Neural progenitor cell (in vitro differentiated cells): ENCODE results near the gene SBF1. TPM values are rescaled to one million over a fixed set of nuclear protein-coding genes. Genes with fewer than 3 reads are reported as not detected.

Experiments used
- DNase-seq: peaks from one replicate; pipeline ENCODE4 v3.0.0-alpha.2; 2016; ENCODE audit warnings: low spot score
- H2AFZ ChIP-seq: fragments of 200-600 bp; sonication (generic); replicated peaks from 2 replicates; pipeline ENCODE4 v1.6.1; 2016; ENCODE audit warnings: antibody characterized with exemption
- H3F3A ChIP-seq: fragments of 200-600 bp; sonication (generic); 2 replicates; pipeline ENCODE4 v1.6.1; 2016; ENCODE audit warnings: antibody characterized with exemption, low read depth
- H3K27ac ChIP-seq: fragments of 200-600 bp; sonication (generic); 2 replicates; pipeline ENCODE4 v1.5.1; 2016; ENCODE audit warnings: mild to moderate bottlenecking
- H3K27me3 ChIP-seq: fragments of 200-600 bp; sonication (generic); 2 replicates; pipeline ENCODE4 v1.6.1; 2016; ENCODE audit warnings: mild to moderate bottlenecking, moderate library complexity
- H3K36me3 ChIP-seq: fragments of 200-600 bp; sonication (generic); 2 replicates; pipeline ENCODE4 v1.5.1; 2016
- H3K4me1 ChIP-seq: fragments of 200-600 bp; sonication (generic); 2 replicates; pipeline ENCODE4 v1.6.1; 2016; ENCODE audit warnings: mixed run types
- H3K4me2 ChIP-seq: fragments of 200-600 bp; sonication (generic); 2 replicates; pipeline ENCODE4 v1.6.1; 2016
- H3K4me3 ChIP-seq: fragments of 200-600 bp; sonication (generic); 2 replicates; pipeline ENCODE4 v1.5.1; 2016
- H3K79me2 ChIP-seq: fragments of 200-600 bp; sonication (generic); 2 replicates; pipeline ENCODE4 v1.6.1; 2016; ENCODE audit warnings: low read depth
- H3K9ac ChIP-seq: fragments of 200-600 bp; sonication (generic); 2 replicates; pipeline ENCODE4 v1.6.1; 2016
- H3K9me3 ChIP-seq: fragments of 200-600 bp; sonication (generic); 2 replicates; pipeline ENCODE4 v1.5.1; 2016; ENCODE audit warnings: low read depth
- H4K20me1 ChIP-seq: fragments of 200-600 bp; sonication (generic); 2 replicates; pipeline ENCODE4 v1.6.1; 2016; ENCODE audit warnings: low read depth
- H3K27ac Mint-ChIP-seq: 3 replicates; pipeline ENCODE4 v1.8.0; 2021; ENCODE audit warnings: mixed read lengths
- H3K27me3 Mint-ChIP-seq: 2 replicates; pipeline ENCODE4 v1.8.0; 2022; ENCODE audit warnings: low read depth, mild to moderate bottlenecking, inconsistent platforms, moderate library complexity, mixed read lengths; ENCODE audit not compliant: insufficient read depth
- H3K36me3 Mint-ChIP-seq: 3 replicates; pipeline ENCODE4 v1.8.0; 2021; ENCODE audit warnings: mixed read lengths
- H3K4me1 Mint-ChIP-seq: 3 replicates; pipeline ENCODE4 v1.8.0; 2021; ENCODE audit warnings: mixed read lengths
- H3K4me3 Mint-ChIP-seq: 3 replicates; pipeline ENCODE4 v1.8.0; 2021; ENCODE audit warnings: mild to moderate bottlenecking, moderate library complexity, mixed read lengths
- H3K9me3 Mint-ChIP-seq: 3 replicates; pipeline ENCODE4 v1.8.0; 2020; ENCODE audit warnings: mixed read lengths
- CTCF ChIP-seq: fragments of 200-600 bp; sonication (generic); IDR thresholded peaks from 2 replicates; pipeline ENCODE4 v1.5.1; 2017; ENCODE audit warnings: antibody characterized with exemption, mild to moderate bottlenecking
- EZH2 ChIP-seq: fragments of 200-600 bp; sonication (generic); IDR thresholded peaks from 2 replicates; pipeline ENCODE4 v1.6.1; 2017; ENCODE audit warnings: antibody characterized with exemption, mild to moderate bottlenecking, moderate library complexity
- EZH2phosphoT487 ChIP-seq: fragments of 200-600 bp; sonication (generic); IDR thresholded peaks from 2 replicates; pipeline ENCODE4 v1.6.1; 2017; ENCODE audit warnings: antibody characterized with exemption
- total RNA-seq: library from RNA; depleted of rRNA; stranded (reverse); fragments of >200 nt; gene quantifications from 2 replicates; pipeline ENCODE4 v1.2.3, GENCODE V29; 2015; ENCODE audit warnings: low replicate concordance

The SBF1 gene
- total RNA-seq, 1 donor from 2014 or later = 25.8 TPM

GRCh38 chr22:50444663-50445062 is 30.2 kb downstream of the SBF1 start:
- Mint-ChIP-seq H3K4me3 (no peak overlapping the region), H3K27ac (no peak overlapping the region)

GRCh38 chr22:50443801-50444625 is 30.8 kb downstream of the SBF1 start:
- Mint-ChIP-seq H3K9me3 (no peaks in the 10 kb centered on the region), H3K27me3 (peaks cover 9% of the 10 kb centered on the region), H3K4me3 (no peak overlapping the region), H3K36me3 (peaks cover 8% of the 10 kb centered on the region), H3K4me1 (peaks cover 2% of the 10 kb centered on the region), H3K27ac (no peak overlapping the region)
- DNase-seq = no peak
- H3K4me1 ChIP-seq = no peaks in the 10 kb centered on the region
- H3K79me2 ChIP-seq = no peaks in the 10 kb centered on the region
- H4K20me1 ChIP-seq = peaks cover 27% of the 10 kb centered on the region
- no peaks in the 10 kb centered on the region for H3K9me3 ChIP-seq
- no peaks in the 10 kb centered on the region for H3K36me3 ChIP-seq
- H3K9ac ChIP-seq = no peak overlapping the region
- H3K4me3 ChIP-seq = no peak overlapping the region
- H3F3A ChIP-seq = peaks cover 13% of the 10 kb centered on the region
- no peak overlapping the region for H3K27ac ChIP-seq
- H3K27me3 ChIP-seq = no peaks in the 10 kb centered on the region
- no peak overlapping the region for H3K4me2 ChIP-seq
- TF ChIP-seq CTCF (no peak), EZH2 (no peak), EZH2phosphoT487 (no peak)
- no peak overlapping the region for H2AFZ ChIP-seq

More at GRCh38 chr22:50444663-50445062, 30.2 kb downstream of the SBF1 start:
- Mint-ChIP-seq H3K9me3 (no peaks in the 10 kb centered on the region), H3K27me3 (peaks cover 9% of the 10 kb centered on the region), H3K4me1 (peaks cover 2% of the 10 kb centered on the region), H3K36me3 (peaks cover 12% of the 10 kb centered on the region)
- Histone ChIP-seq H3K4me3 (no peak overlapping the region), H3K79me2 (no peaks in the 10 kb centered on the region), H2AFZ (no peak overlapping the region), H3K9me3 (no peaks in the 10 kb centered on the region), H3K27me3 (no peaks in the 10 kb centered on the region), H4K20me1 (peaks cover 27% of the 10 kb centered on the region), H3K4me2 (no peak overlapping the region), H3K9ac (no peak overlapping the region), H3F3A (peaks cover 13% of the 10 kb centered on the region), H3K4me1 (no peaks in the 10 kb centered on the region), H3K27ac (peak overlapping the region; percentile 37), H3K36me3 (no peaks in the 10 kb centered on the region)
- no peak for DNase-seq
- TF ChIP-seq CTCF (no peak), EZH2phosphoT487 (no peak), EZH2 (no peak)

- peak overlapping the region; percentile 23 for H3K4me3 Mint-ChIP-seq
- Histone ChIP-seq H3K9me3 (no peaks in the 10 kb centered on the region), H3K4me1 (no peaks in the 10 kb centered on the region), H3K36me3 (no peaks in the 10 kb centered on the region), H2AFZ (no peak overlapping the region), H3K27me3 (no peaks in the 10 kb centered on the region), H3K9ac (no peak overlapping the region), H4K20me1 (peaks cover 20% of the 10 kb centered on the region), H3K79me2 (no peaks in the 10 kb centered on the region), H3K4me3 (no peak overlapping the region), H3F3A (peaks cover 13% of the 10 kb centered on the region), H3K4me2 (no peak overlapping the region), H3K27ac (no peak overlapping the region)
- H3K9me3 Mint-ChIP-seq = no peaks in the 10 kb centered on the region
- peaks cover 8% of the 10 kb centered on the region for H3K27me3 Mint-ChIP-seq
- TF ChIP-seq EZH2phosphoT487 (no peak), CTCF (no peak), EZH2 (no peak)
- peaks cover 3% of the 10 kb centered on the region for H3K36me3 Mint-ChIP-seq
- peak overlapping the region; percentile 63 for H3K27ac Mint-ChIP-seq
- no peak for DNase-seq
- peaks cover 2% of the 10 kb centered on the region for H3K4me1 Mint-ChIP-seq
Measured at GRCh38 chr22:50443197-50443596, 31.6 kb downstream of the SBF1 start.
